ENCODE measurements around the gene USP6NL. TPM values are rescaled to one million over a fixed set of nuclear protein-coding genes. Genes with fewer than 3 reads are reported as not detected.
"Not testable (repeated sequence)": the region's sequence is repeated elsewhere in the genome, so short reads cannot be mapped to it uniquely, and the experiment has no call there.

Gene USP6NL
- total RNA-seq, 3 donors from 2014 or later: 14.6 to 20.0 (median 19.8) TPM

- H3K4me3 ChIP-seq: no peak overlapping the region
- no peaks in the 10 kb centered on the region for H3K36me3 ChIP-seq (ENCODE audit: low read depth)
- intact Hi-C loops (cut with DNase I, micrococcal nuclease): no loop called here
- TF ChIP-seq CTCF (IDR thresholded peaks at IDR 0.05): no peak
- no peak for ATAC-seq
- H3K9me3 ChIP-seq: no peaks in the 10 kb centered on the region
- DNase-seq: no peak
- no peaks in the 10 kb centered on the region for H3K4me1 ChIP-seq (ENCODE audit: low read depth)
Measured at GRCh38 chr10:11440250-11441150, 170.9 kb downstream of the USP6NL start.

GRCh38 chr10:11439523-11440053 lies 171.9 kb downstream of the USP6NL start:
- Histone ChIP-seq H3K36me3 (ENCODE audit: low read depth) (no peaks in the 10 kb centered on the region), H3K4me3 (no peak overlapping the region), H3K9me3 (no peaks in the 10 kb centered on the region), H3K4me1 (ENCODE audit: low read depth) (no peaks in the 10 kb centered on the region)
- DNase-seq (no peak), ATAC-seq (no peak)
- intact Hi-C loops (cut with DNase I, micrococcal nuclease): no loop called here
- no peak for TF ChIP-seq CTCF (IDR thresholded peaks at IDR 0.05)

- ATAC-seq (no peak), DNase-seq (no peak)
- intact Hi-C loops (cut with DNase I, micrococcal nuclease): no loop called here
- Histone ChIP-seq H3K4me3 (no peak overlapping the region), H3K4me1 (ENCODE audit: low read depth) (no peaks in the 10 kb centered on the region), H3K9me3 (no peaks in the 10 kb centered on the region), H3K36me3 (ENCODE audit: low read depth) (no peaks in the 10 kb centered on the region)
- no peak for TF ChIP-seq CTCF (IDR thresholded peaks at IDR 0.05)
Measured at GRCh38 chr10:11437391-11438142, 173.9 kb downstream of the USP6NL start.

- intact Hi-C loops (cut with DNase I, micrococcal nuclease); DNase-seq: not testable (repeated sequence)
Measured at GRCh38 chr10:11436445-11436844, 175.0 kb downstream of the USP6NL start.

GRCh38 chr10:11435581-11435981 lies 175.9 kb downstream of the USP6NL start:
- no peaks in the 10 kb centered on the region for H3K36me3 ChIP-seq (ENCODE audit: low read depth)
- no peaks in the 10 kb centered on the region for H3K4me1 ChIP-seq (ENCODE audit: low read depth)
- no peaks in the 10 kb centered on the region for H3K9me3 ChIP-seq
- no peak for DNase-seq
- intact Hi-C loops (cut with DNase I, micrococcal nuclease): no loop called here
- TF ChIP-seq CTCF (IDR thresholded peaks at IDR 0.05): no peak
- no peak overlapping the region for H3K4me3 ChIP-seq
- ATAC-seq: no peak

More at GRCh38 chr10:11436445-11436844, 175.0 kb downstream of the USP6NL start:
- not testable (repeated sequence) for ATAC-seq; H3K4me3 ChIP-seq; H3K36me3 ChIP-seq (ENCODE audit: low read depth); H3K4me1 ChIP-seq (ENCODE audit: low read depth); H3K9me3 ChIP-seq

- H3K4me1 ChIP-seq (ENCODE audit: low read depth): no peaks in the 10 kb centered on the region
- DNase-seq (no peak), ATAC-seq (no peak)
- no peaks in the 10 kb centered on the region for H3K36me3 ChIP-seq (ENCODE audit: low read depth)
- peaks cover 3% of the 10 kb centered on the region for H3K9me3 ChIP-seq
- intact Hi-C loops (cut with DNase I, micrococcal nuclease): no loop called here
- no peak for TF ChIP-seq CTCF (IDR thresholded peaks at IDR 0.05)
- H3K4me3 ChIP-seq: no peak overlapping the region
Measured at GRCh38 chr10:11434324-11434723, 177.1 kb downstream of the USP6NL start.

Measured in mucosa of descending colon (tissue), 3 donors.